ENCODE results near the gene CXCL11. TPM values are rescaled to one million over a fixed set of nuclear protein-coding genes. Genes with fewer than 3 reads are reported as not detected.
A peak's percentile ranks its signal among the peaks of the same experiment; 100 is the strongest.

Gene CXCL11
- total RNA-seq, 4 donors from 2014 or later: 1.3 to 1.6 TPM; not detected in 2

DNA sequence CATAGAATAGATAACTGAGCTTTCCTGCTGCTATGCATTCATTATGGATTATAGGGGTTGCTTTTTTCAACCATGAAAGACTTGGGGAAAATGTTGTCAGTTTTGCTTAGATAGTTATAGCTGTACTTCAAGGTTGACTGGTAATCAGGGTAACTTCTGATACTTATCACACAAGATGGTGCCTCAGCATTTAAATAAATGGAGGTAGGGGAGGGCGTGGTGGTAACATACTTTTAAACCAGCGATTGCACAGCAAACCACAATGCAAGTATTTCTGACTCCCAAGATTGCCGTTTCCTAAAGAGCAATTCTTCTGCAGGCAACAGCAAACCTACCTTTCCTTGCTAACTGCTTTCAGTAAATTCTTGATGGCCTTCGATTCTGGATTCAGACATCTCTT lies 13.8 kb downstream of the CXCL11 start:
- DNase-seq (ENCODE audit: low spot score) (no peak), ATAC-seq (ENCODE audit: low FRiP score) (no peak)
- TF ChIP-seq CTCF (IDR thresholded peaks at IDR 0.05): no peak

DNA sequence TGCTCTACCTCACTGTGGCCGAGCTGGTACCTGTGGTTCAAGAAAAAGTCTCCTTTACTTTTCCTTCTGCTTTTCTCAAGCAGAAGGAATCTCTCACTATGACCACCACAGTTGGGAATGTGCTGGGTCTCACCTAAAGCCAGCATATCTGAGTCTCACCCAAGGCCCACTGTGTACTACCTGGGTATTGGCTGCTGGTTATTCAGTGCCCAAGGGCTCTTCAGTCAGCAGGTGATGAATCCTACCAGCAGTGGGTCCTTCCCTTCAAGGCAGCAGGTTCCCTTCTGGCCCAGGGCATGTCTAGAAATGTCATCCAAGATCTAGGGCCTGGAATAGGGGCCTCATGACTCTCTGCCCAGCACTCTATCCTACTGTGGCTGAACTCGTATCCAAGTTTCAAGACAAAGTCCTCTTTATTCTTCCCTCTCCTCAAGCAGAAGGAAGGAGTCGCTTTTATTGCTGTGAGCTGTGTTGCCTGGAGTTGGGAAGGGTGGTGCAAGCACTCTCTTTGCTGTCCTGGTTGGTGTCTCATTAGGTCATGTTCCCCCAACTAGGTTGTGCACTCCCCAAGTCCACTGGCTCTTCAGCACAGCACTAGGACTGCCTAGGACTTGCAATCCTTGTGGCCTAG lies 18.7 kb downstream of the CXCL11 start:
- no peak for ATAC-seq (ENCODE audit: low FRiP score)
- DNase-seq (ENCODE audit: low spot score): no peak
- no peak for TF ChIP-seq CTCF (IDR thresholded peaks at IDR 0.05)

DNA sequence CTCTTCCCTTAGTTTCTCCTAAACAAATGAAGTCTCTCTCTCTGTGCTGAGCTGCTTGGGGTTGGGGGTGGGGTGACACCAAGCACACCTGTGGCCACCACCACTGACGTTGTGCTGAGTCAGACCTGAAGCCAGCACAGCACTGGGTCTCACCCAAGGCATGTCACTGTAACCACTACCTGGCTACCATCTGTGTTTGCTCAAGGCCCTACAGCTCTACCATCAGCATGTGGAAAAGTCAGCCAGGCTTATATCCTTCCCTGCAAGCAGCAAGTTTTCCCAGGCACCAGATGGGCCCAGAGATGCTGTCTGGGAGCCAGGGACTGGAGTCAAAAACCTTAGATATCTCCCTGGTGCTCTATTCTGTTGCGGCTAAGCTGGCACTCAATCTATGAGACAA lies 19.5 kb downstream of the CXCL11 start:
- DNase-seq (ENCODE audit: low spot score): no peak
- no peak for TF ChIP-seq CTCF (IDR thresholded peaks at IDR 0.05)
- ATAC-seq (ENCODE audit: low FRiP score): no peak

DNA sequence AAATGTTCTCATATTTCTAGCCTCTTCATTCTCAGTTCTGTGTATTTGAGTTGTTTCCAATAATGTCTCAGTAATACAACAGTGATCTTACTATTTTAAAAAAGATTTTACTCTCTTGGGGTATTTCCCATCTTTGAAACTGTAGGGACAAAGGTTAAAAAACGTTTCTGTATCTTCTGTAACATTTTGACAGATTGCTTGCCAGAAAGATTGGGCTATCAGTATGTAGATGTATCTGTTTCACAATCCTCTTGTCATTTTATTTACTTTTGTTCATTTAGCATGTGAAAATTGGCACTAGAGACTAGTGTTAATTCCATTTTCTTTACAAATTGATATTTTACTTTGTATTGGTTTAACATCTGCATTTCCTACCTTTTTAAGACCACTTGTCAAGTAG lies 22.3 kb downstream of the CXCL11 start:
- no peak for TF ChIP-seq CTCF (IDR thresholded peaks at IDR 0.05)
- DNase-seq (ENCODE audit: low spot score): no peak
- ATAC-seq (ENCODE audit: low FRiP score): no peak

GRCh38 chr4:76012388-76012801 lies 23.5 kb downstream of the CXCL11 start:
- ATAC-seq (ENCODE audit: low FRiP score) (no peak), DNase-seq (ENCODE audit: low spot score) (no peak)
- no peak for TF ChIP-seq CTCF (IDR thresholded peaks at IDR 0.05)

GRCh38 chr4:76011700-76012387 lies 24.0 kb downstream of the CXCL11 start:
- DNase-seq (ENCODE audit: low spot score): no peak
- ATAC-seq (ENCODE audit: low FRiP score): peak; percentile 53
- no peak for TF ChIP-seq CTCF (IDR thresholded peaks at IDR 0.05)
